Parathyroid adenoma (tissue), 2 donors: ENCODE results near the gene SLC24A3.

Experiments used
- H2AFZ ChIP-seq: fragments of 300-600 bp; sonication (generic); one replicate; pipeline ENCODE4 v1.7.0; 2017; ENCODE audit warnings: antibody characterized with exemption, mild to moderate bottlenecking
- H3K27ac ChIP-seq: fragments of 300-600 bp; sonication (generic); one replicate; pipeline ENCODE4 v1.7.0; 2017
- H3K27me3 ChIP-seq: fragments of 300-600 bp; sonication (generic); one replicate; pipeline ENCODE4 v1.7.0; 2017; ENCODE audit warnings: low read length; ENCODE audit not compliant: control insufficient read depth, insufficient read depth
- H3K36me3 ChIP-seq: fragments of 300-600 bp; sonication (generic); one replicate; pipeline ENCODE4 v1.7.0; 2017; ENCODE audit warnings: low read length; ENCODE audit not compliant: control insufficient read depth, insufficient read depth
- H3K4me1 ChIP-seq: fragments of 300-600 bp; sonication (generic); one replicate; pipeline ENCODE4 v1.7.0; 2017; ENCODE audit warnings: control low read depth
- H3K4me2 ChIP-seq: fragments of 300-600 bp; sonication (generic); one replicate; pipeline ENCODE4 v1.7.0; 2017; ENCODE audit warnings: low read length
- H3K4me3 ChIP-seq: fragments of 300-600 bp; sonication (generic); one replicate; pipeline ENCODE4 v1.7.0; 2017; ENCODE audit warnings: low read depth, low read length
- H3K79me2 ChIP-seq: fragments of 300-600 bp; sonication (generic); one replicate; pipeline ENCODE4 v1.7.0; 2017; ENCODE audit warnings: control low read depth
- H3K9ac ChIP-seq: fragments of 300-600 bp; sonication (generic); one replicate; pipeline ENCODE4 v1.7.0; 2017; ENCODE audit warnings: mild to moderate bottlenecking
- H3K9me3 ChIP-seq: fragments of 300-600 bp; sonication (generic); one replicate; pipeline ENCODE4 v1.7.0; 2017; ENCODE audit warnings: low read length; ENCODE audit not compliant: control insufficient read depth
- TF ChIP-seq, protein P1 (sequence below): fragments of 300-600 bp; sonication (generic); IDR thresholded peaks from one replicate; pipeline ENCODE4 v1.7.0; 2017; ENCODE audit warnings: antibody characterized with exemption, mild to moderate bottlenecking
- donor health status: primary hyperparathyroidism.

The SLC24A3 gene

DNA sequence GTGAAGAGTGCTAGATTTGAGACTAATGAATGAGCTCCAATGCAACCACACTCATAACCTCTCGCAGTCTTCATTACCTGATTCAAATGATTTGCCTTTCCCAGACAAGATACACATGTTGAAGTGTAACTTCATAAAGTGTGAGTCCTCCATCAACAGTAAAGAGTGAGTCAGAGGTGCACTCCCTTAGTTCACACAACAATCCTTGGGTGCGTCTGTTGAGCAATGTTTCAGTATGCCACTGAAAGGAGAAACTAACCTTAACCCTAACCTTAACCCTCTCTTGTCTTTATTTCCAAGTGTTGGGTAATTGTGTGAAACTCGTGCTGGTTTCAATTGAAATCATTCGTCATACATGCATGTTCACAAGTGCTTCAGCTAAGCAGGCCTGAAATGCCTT lies 524.6 kb downstream of the SLC24A3 start:
- H3K27ac ChIP-seq: no peak overlapping the region

GRCh38 chr20:19738951-19739350 lies 526.5 kb downstream of the SLC24A3 start:
- H3K79me2 ChIP-seq: no peaks in the 10 kb centered on the region
- no peaks in the 10 kb centered on the region for H3K9me3 ChIP-seq
- TF ChIP-seq, protein P1, sequence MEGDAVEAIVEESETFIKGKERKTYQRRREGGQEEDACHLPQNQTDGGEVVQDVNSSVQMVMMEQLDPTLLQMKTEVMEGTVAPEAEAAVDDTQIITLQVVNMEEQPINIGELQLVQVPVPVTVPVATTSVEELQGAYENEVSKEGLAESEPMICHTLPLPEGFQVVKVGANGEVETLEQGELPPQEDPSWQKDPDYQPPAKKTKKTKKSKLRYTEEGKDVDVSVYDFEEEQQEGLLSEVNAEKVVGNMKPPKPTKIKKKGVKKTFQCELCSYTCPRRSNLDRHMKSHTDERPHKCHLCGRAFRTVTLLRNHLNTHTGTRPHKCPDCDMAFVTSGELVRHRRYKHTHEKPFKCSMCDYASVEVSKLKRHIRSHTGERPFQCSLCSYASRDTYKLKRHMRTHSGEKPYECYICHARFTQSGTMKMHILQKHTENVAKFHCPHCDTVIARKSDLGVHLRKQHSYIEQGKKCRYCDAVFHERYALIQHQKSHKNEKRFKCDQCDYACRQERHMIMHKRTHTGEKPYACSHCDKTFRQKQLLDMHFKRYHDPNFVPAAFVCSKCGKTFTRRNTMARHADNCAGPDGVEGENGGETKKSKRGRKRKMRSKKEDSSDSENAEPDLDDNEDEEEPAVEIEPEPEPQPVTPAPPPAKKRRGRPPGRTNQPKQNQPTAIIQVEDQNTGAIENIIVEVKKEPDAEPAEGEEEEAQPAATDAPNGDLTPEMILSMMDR: no peak

More for the DNA sequence above, 524.6 kb downstream of the SLC24A3 start:
- H3K4me1 ChIP-seq: no peaks in the 10 kb centered on the region
- H3K4me2 ChIP-seq: no peak overlapping the region
- H2AFZ ChIP-seq: no peak overlapping the region
- no peak overlapping the region for H3K4me3 ChIP-seq
- no peaks in the 10 kb centered on the region for H3K79me2 ChIP-seq
- no peaks in the 10 kb centered on the region for H3K27me3 ChIP-seq
- no peak overlapping the region for H3K9ac ChIP-seq
- no peaks in the 10 kb centered on the region for H3K36me3 ChIP-seq
- H3K9me3 ChIP-seq: no peaks in the 10 kb centered on the region
- TF ChIP-seq, protein P1: no peak

GRCh38 chr20:19739351-19739750 lies 526.9 kb downstream of the SLC24A3 start:
- H3K27ac ChIP-seq: no peak overlapping the region

More at GRCh38 chr20:19738951-19739350, 526.5 kb downstream of the SLC24A3 start:
- Histone ChIP-seq H3K4me1 (no peaks in the 10 kb centered on the region), H3K4me3 (no peak overlapping the region), H3K9ac (no peak overlapping the region), H2AFZ (no peak overlapping the region), H3K4me2 (no peak overlapping the region), H3K27me3 (no peaks in the 10 kb centered on the region), H3K27ac (no peak overlapping the region), H3K36me3 (no peaks in the 10 kb centered on the region)

GRCh38 chr20:19740512-19740911 lies 528.1 kb downstream of the SLC24A3 start:
- H3K4me1 ChIP-seq: no peaks in the 10 kb centered on the region
- H3K9ac ChIP-seq: no peak overlapping the region
- no peaks in the 10 kb centered on the region for H3K27me3 ChIP-seq
- H3K4me2 ChIP-seq: no peak overlapping the region
- no peaks in the 10 kb centered on the region for H3K36me3 ChIP-seq
- no peak overlapping the region for H3K4me3 ChIP-seq
- no peaks in the 10 kb centered on the region for H3K9me3 ChIP-seq
- no peaks in the 10 kb centered on the region for H3K79me2 ChIP-seq
- no peak overlapping the region for H2AFZ ChIP-seq
- no peak overlapping the region for H3K27ac ChIP-seq
- TF ChIP-seq, protein P1: no peak

More at GRCh38 chr20:19739351-19739750, 526.9 kb downstream of the SLC24A3 start:
- Histone ChIP-seq H3K4me3 (no peak overlapping the region), H3K36me3 (no peaks in the 10 kb centered on the region), H3K4me2 (no peak overlapping the region), H3K9me3 (no peaks in the 10 kb centered on the region), H2AFZ (no peak overlapping the region), H3K9ac (no peak overlapping the region), H3K27me3 (no peaks in the 10 kb centered on the region), H3K79me2 (no peaks in the 10 kb centered on the region), H3K4me1 (no peaks in the 10 kb centered on the region)
- TF ChIP-seq, protein P1: no peak

- no peaks in the 10 kb centered on the region for H3K79me2 ChIP-seq
- no peaks in the 10 kb centered on the region for H3K36me3 ChIP-seq
- H3K9me3 ChIP-seq: no peaks in the 10 kb centered on the region
- no peak overlapping the region for H2AFZ ChIP-seq
- no peak overlapping the region for H3K4me3 ChIP-seq
- H3K27me3 ChIP-seq: no peaks in the 10 kb centered on the region
- TF ChIP-seq, protein P1: no peak
- H3K4me1 ChIP-seq: no peaks in the 10 kb centered on the region
- no peak overlapping the region for H3K27ac ChIP-seq
- H3K4me2 ChIP-seq: no peak overlapping the region
- no peak overlapping the region for H3K9ac ChIP-seq
Observed at GRCh38 chr20:19741924-19742323, 529.5 kb downstream of the SLC24A3 start.
